ENCODE results near the gene ADCY9. TPM values are rescaled to one million over a fixed set of nuclear protein-coding genes. Genes with fewer than 3 reads are reported as not detected.
"Not testable (repeated sequence)": the region's sequence is repeated elsewhere in the genome, so short reads cannot be mapped to it uniquely, and the experiment has no call there.

Gene ADCY9
- total RNA-seq, 2 donors from 2014 or later: 7.2 to 58.3 TPM

DNA sequence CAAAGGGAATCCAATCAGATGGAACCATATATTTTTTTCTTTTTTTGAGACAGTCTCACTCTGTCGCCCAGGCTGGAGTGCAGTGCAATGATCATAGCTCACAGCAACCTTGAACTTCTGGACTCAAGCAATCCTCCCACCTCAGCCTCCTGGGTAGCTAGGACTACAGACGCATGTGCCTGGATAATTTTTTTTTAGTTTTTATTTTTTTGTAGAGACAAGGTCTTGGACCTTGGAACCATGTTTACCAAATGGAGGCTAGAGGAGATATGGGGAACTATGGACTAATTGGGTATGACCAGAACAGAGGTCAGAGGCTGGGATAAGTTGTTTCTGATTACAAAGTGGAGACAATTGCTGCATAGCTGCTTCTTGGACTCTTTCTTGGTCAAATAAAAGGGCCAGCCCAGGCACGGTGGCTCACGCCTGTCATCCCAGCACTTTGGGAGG, 41.2 kb upstream of the ADCY9 start:
- H3K9me3 ChIP-seq: no peaks in the 10 kb centered on the region
- no peaks in the 10 kb centered on the region for H3K27me3 ChIP-seq (replicated peaks; ENCODE audit: insufficient read depth)
- 74% methylated on average over 4 of the region's 4 CpGs for WGBS
- DNase-seq (ENCODE audit: low spot score): no peak
- intact Hi-C loops (cut with DNase I): no loop called here
- no peak for TF ChIP-seq CTCF (IDR thresholded peaks at IDR 0.05)
- TF ChIP-seq POLR2AphosphoS5 (IDR thresholded peaks at IDR 0.05): no peak
- no peak for TF ChIP-seq POLR2A (IDR thresholded peaks at IDR 0.05)
- H3K4me1 ChIP-seq (replicated peaks): no peaks in the 10 kb centered on the region
- H3K27ac ChIP-seq: no peak overlapping the region
- no peak overlapping the region for H3K4me3 ChIP-seq
- no peaks in the 10 kb centered on the region for H3K36me3 ChIP-seq

DNA sequence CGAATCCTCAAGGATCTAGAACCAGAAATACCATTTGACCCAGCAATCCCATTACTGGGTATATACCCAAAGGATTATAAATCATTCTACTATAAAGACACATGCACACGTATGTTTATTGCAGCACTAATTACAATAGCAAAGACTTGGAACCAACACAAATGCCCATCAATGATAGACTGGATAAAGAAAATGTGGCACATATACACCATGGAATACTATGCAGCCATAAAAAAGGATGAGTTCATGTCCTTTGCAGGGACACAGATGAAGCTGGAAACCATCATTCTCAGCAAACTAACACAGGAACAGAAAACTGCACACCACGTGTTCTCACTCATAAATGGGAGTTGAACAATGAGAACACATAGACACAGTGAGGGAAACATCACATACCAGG, 40.3 kb upstream of the ADCY9 start:
- H3K4me3 ChIP-seq; DNase-seq (ENCODE audit: low spot score); intact Hi-C loops (cut with DNase I); H3K9me3 ChIP-seq; H3K27me3 ChIP-seq (replicated peaks; ENCODE audit: insufficient read depth); H3K27ac ChIP-seq; H3K4me1 ChIP-seq (replicated peaks); H3K36me3 ChIP-seq: not testable (repeated sequence)
- 83% methylated on average over 3 of the region's 3 CpGs for WGBS

DNA sequence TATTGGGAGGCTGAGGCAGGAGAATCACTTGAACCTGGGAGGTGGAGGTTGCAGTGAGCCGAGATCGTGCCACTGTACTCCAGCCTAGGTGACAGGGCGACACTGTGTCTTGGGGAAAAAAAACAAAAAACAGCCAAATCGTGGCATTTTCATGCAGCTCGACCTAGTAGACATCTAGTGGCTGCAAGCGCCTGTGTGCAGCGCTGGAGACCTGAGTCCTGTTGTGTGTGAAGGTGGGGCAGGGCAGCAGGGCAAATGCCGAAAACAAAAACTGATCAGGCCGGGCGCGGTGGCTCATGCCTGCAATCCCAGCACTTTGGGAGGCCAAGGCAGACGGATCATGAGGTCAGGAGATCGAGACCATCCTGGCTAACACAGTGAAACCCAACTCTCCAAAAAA, 37.1 kb upstream of the ADCY9 start:
- 91% methylated on average over 13 of the region's 13 CpGs for WGBS
- H3K36me3 ChIP-seq; H3K27ac ChIP-seq; DNase-seq (ENCODE audit: low spot score); H3K4me1 ChIP-seq (replicated peaks); H3K27me3 ChIP-seq (replicated peaks; ENCODE audit: insufficient read depth); intact Hi-C loops (cut with DNase I); H3K4me3 ChIP-seq; H3K9me3 ChIP-seq: not testable (repeated sequence)

- Histone ChIP-seq H3K27ac (no peak overlapping the region), H3K36me3 (no peaks in the 10 kb centered on the region), H3K4me3 (no peak overlapping the region)
These were observed 36.0 kb upstream of the ADCY9 start for GRCh38 chr16:4152267-4152666.

DNA sequence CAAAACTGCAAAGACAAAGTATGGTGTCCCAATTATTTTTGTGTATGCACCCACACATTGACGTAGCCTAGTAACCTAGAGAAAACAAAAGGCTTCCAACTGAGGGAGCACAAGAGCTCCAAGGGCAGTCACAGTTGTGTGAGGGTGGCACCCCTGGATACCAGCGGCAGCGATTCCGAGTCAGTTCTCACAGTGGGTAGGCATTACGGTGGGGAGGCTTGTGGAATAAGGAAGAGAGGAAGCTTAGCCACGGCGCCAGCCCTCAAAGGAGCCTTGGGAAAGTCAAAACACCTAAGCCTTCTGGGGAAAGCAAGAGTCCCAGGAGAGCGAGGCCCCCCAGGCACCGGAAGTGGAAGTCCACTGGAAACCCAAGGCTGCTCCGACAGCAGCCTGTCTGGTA, 31.0 kb upstream of the ADCY9 start:
- no peaks in the 10 kb centered on the region for H3K9me3 ChIP-seq
- intact Hi-C loops (cut with DNase I): no loop called here
- no peak overlapping the region for H3K27ac ChIP-seq
- TF ChIP-seq POLR2A (IDR thresholded peaks at IDR 0.05) (no peak), CTCF (IDR thresholded peaks at IDR 0.05) (no peak), POLR2AphosphoS5 (IDR thresholded peaks at IDR 0.05) (no peak)
- H3K27me3 ChIP-seq (replicated peaks; ENCODE audit: insufficient read depth): no peaks in the 10 kb centered on the region
- no peaks in the 10 kb centered on the region for H3K36me3 ChIP-seq
- no peaks in the 10 kb centered on the region for H3K4me1 ChIP-seq (replicated peaks)
- 89% methylated on average over 10 of the region's 10 CpGs for WGBS
- H3K4me3 ChIP-seq: no peak overlapping the region
- DNase-seq (ENCODE audit: low spot score): no peak

More at GRCh38 chr16:4152267-4152666, 36.0 kb upstream of the ADCY9 start:
- DNase-seq (ENCODE audit: low spot score): no peak
- intact Hi-C loops (cut with DNase I): no loop called here
- Histone ChIP-seq H3K9me3 (no peaks in the 10 kb centered on the region), H3K27me3 (replicated peaks; ENCODE audit: insufficient read depth) (no peaks in the 10 kb centered on the region), H3K4me1 (replicated peaks) (no peaks in the 10 kb centered on the region)
- no peak for TF ChIP-seq POLR2A (IDR thresholded peaks at IDR 0.05)
- no peak for TF ChIP-seq POLR2AphosphoS5 (IDR thresholded peaks at IDR 0.05)
- no peak for TF ChIP-seq CTCF (IDR thresholded peaks at IDR 0.05)
- 40% methylated on average over 5 of the region's 5 CpGs for WGBS

GRCh38 chr16:4142268-4142667, 26.0 kb upstream of the ADCY9 start:
- TF ChIP-seq CTCF (IDR thresholded peaks at IDR 0.05): no peak
- TF ChIP-seq POLR2A (IDR thresholded peaks at IDR 0.05): no peak
- TF ChIP-seq POLR2AphosphoS5 (IDR thresholded peaks at IDR 0.05): no peak
- Histone ChIP-seq H3K27me3 (replicated peaks; ENCODE audit: insufficient read depth) (no peaks in the 10 kb centered on the region), H3K27ac (no peak overlapping the region), H3K36me3 (no peaks in the 10 kb centered on the region), H3K4me3 (no peak overlapping the region), H3K9me3 (no peaks in the 10 kb centered on the region), H3K4me1 (replicated peaks) (no peaks in the 10 kb centered on the region)
- no peak for DNase-seq (ENCODE audit: low spot score)
- intact Hi-C loops (cut with DNase I): no loop called here
- WGBS: 76% methylated on average over 5 of the region's 5 CpGs
